ENCODE results near the gene PGR. TPM values are rescaled to one million over a fixed set of nuclear protein-coding genes. Genes with fewer than 3 reads are reported as not detected.

PGR gene
- total RNA-seq, 1 experiment from 2014 or later = not detected

DNA sequence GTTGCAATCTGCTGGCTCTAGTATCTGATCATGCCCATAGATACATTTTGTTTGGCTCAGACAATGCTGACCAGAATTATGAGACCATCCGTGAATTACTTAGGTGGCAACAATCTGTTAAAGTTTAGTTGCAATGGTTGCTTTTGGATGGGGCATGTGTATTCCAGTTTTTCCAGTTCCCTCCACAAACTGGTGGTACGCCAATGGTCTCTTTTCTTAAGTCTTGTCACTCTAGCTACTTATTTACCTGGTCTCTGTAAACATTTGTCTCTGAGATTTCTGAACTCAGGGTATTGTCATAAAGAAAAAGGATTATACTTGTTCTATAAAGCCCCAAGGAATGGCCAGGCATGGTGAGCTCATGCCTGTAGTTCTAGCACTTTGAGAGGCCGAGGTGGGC is 65.9 kb downstream of the PGR start:
- in situ Hi-C loops (cut with HindIII; ENCODE audit: low pct_unique_long_range_greater_than_20kb, low sequenced_read_pairs) = no loop called here
- intact Hi-C loops (cut with micrococcal nuclease; ENCODE audit: unreplicated experiment) = no loop called here

GRCh38 chr11:101061606-101062005 is 68.0 kb downstream of the PGR start:
- BruUV-seq (replicated peaks) = no TSS peak
- H3K4me3 ChIP-seq (ENCODE audit: low read depth in 2 of 2, low read length in 2 of 2) = no peak overlapping the region
- H3K27me3 ChIP-seq (ENCODE audit: control insufficient read depth, insufficient read depth, low read length) = no peaks in the 10 kb centered on the region
- DNase-seq (ENCODE audit: low read depth, low spot score) (no peak), ATAC-seq (no peak)
- no peak overlapping the region for H3K27ac ChIP-seq (ENCODE audit: low read length)
- no peaks in the 10 kb centered on the region for H3K36me3 ChIP-seq (ENCODE audit: control insufficient read depth, insufficient read depth, low read length)
- in situ Hi-C loops (cut with HindIII; ENCODE audit: low pct_unique_long_range_greater_than_20kb, low sequenced_read_pairs) (no loop called here), intact Hi-C loops (cut with micrococcal nuclease; ENCODE audit: unreplicated experiment) (no loop called here)
- H3K4me1 ChIP-seq (ENCODE audit: control insufficient read depth, insufficient read depth, low read length) = no peaks in the 10 kb centered on the region
- H3K9me3 ChIP-seq (ENCODE audit: control insufficient read depth, insufficient read depth, low read depth, low read length) = no peaks in the 10 kb centered on the region
- CTCF ChIA-PET = no interaction called here
- TF ChIP-seq SIN3A (IDR thresholded peaks at IDR 0.05; ENCODE audit: borderline replicate concordance, insufficient read depth, low read depth, low read length) (no peak), TCF7L2 (IDR thresholded peaks at IDR 0.05; ENCODE audit: low read depth, low read length) (no peak), POLR2AphosphoS5 (IDR thresholded peaks at IDR 0.05; ENCODE audit: low read depth, low read length) (no peak)
- POLR2A ChIA-PET = no interaction called here

More for the DNA sequence above, 65.9 kb downstream of the PGR start:
- Histone ChIP-seq H3K36me3 (ENCODE audit: control insufficient read depth, insufficient read depth, low read length) (no peaks in the 10 kb centered on the region), H3K27me3 (ENCODE audit: control insufficient read depth, insufficient read depth, low read length) (no peaks in the 10 kb centered on the region), H3K9me3 (ENCODE audit: control insufficient read depth, insufficient read depth, low read depth, low read length) (no peaks in the 10 kb centered on the region), H3K4me1 (ENCODE audit: control insufficient read depth, insufficient read depth, low read length) (no peaks in the 10 kb centered on the region), H3K4me3 (ENCODE audit: low read depth in 2 of 2, low read length in 2 of 2) (no peak overlapping the region), H3K27ac (ENCODE audit: low read length) (no peak overlapping the region)
- BruUV-seq (replicated peaks) = no TSS peak
- ATAC-seq (no peak), DNase-seq (ENCODE audit: low read depth, low spot score) (no peak)
- TF ChIP-seq, protein P1, sequence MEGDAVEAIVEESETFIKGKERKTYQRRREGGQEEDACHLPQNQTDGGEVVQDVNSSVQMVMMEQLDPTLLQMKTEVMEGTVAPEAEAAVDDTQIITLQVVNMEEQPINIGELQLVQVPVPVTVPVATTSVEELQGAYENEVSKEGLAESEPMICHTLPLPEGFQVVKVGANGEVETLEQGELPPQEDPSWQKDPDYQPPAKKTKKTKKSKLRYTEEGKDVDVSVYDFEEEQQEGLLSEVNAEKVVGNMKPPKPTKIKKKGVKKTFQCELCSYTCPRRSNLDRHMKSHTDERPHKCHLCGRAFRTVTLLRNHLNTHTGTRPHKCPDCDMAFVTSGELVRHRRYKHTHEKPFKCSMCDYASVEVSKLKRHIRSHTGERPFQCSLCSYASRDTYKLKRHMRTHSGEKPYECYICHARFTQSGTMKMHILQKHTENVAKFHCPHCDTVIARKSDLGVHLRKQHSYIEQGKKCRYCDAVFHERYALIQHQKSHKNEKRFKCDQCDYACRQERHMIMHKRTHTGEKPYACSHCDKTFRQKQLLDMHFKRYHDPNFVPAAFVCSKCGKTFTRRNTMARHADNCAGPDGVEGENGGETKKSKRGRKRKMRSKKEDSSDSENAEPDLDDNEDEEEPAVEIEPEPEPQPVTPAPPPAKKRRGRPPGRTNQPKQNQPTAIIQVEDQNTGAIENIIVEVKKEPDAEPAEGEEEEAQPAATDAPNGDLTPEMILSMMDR (IDR thresholded peaks at IDR 0.05) = no peak
- TF ChIP-seq, protein P2, sequence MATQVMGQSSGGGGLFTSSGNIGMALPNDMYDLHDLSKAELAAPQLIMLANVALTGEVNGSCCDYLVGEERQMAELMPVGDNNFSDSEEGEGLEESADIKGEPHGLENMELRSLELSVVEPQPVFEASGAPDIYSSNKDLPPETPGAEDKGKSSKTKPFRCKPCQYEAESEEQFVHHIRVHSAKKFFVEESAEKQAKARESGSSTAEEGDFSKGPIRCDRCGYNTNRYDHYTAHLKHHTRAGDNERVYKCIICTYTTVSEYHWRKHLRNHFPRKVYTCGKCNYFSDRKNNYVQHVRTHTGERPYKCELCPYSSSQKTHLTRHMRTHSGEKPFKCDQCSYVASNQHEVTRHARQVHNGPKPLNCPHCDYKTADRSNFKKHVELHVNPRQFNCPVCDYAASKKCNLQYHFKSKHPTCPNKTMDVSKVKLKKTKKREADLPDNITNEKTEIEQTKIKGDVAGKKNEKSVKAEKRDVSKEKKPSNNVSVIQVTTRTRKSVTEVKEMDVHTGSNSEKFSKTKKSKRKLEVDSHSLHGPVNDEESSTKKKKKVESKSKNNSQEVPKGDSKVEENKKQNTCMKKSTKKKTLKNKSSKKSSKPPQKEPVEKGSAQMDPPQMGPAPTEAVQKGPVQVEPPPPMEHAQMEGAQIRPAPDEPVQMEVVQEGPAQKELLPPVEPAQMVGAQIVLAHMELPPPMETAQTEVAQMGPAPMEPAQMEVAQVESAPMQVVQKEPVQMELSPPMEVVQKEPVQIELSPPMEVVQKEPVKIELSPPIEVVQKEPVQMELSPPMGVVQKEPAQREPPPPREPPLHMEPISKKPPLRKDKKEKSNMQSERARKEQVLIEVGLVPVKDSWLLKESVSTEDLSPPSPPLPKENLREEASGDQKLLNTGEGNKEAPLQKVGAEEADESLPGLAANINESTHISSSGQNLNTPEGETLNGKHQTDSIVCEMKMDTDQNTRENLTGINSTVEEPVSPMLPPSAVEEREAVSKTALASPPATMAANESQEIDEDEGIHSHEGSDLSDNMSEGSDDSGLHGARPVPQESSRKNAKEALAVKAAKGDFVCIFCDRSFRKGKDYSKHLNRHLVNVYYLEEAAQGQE (IDR thresholded peaks at IDR 0.05; ENCODE audit: insufficient read depth in 1 of 2, low read depth in 2 of 2, low read length in 1 of 2) = no peak
- TF ChIP-seq TCF7L2 (IDR thresholded peaks at IDR 0.05; ENCODE audit: low read depth, low read length) (no peak), SIN3A (IDR thresholded peaks at IDR 0.05; ENCODE audit: borderline replicate concordance, insufficient read depth, low read depth, low read length) (no peak), POLR2AphosphoS5 (IDR thresholded peaks at IDR 0.05; ENCODE audit: low read depth, low read length) (no peak)
- POLR2A ChIA-PET = no interaction called here
- CTCF ChIA-PET = interaction anchor here (0.7 kb wide), 1 partner anchor 66 kb away, joined by 3 read pairs; the partner anchor contains the start of gene PGR

GRCh38 chr11:101059331-101059730 is 70.3 kb downstream of the PGR start:
- no peak for DNase-seq (ENCODE audit: low read depth, low spot score)
- ATAC-seq = no peak
- Histone ChIP-seq H3K36me3 (ENCODE audit: control insufficient read depth, insufficient read depth, low read length) (no peaks in the 10 kb centered on the region), H3K9me3 (ENCODE audit: control insufficient read depth, insufficient read depth, low read depth, low read length) (no peaks in the 10 kb centered on the region), H3K4me1 (ENCODE audit: control insufficient read depth, insufficient read depth, low read length) (no peaks in the 10 kb centered on the region), H3K27me3 (ENCODE audit: control insufficient read depth, insufficient read depth, low read length) (no peaks in the 10 kb centered on the region), H3K4me3 (ENCODE audit: low read depth in 2 of 2, low read length in 2 of 2) (no peak overlapping the region), H3K27ac (ENCODE audit: low read length) (no peak overlapping the region)
- no TSS peak for BruUV-seq (replicated peaks)
- ChIA-PET CTCF (no interaction called here), POLR2A (no interaction called here)
- intact Hi-C loops (cut with micrococcal nuclease; ENCODE audit: unreplicated experiment) = no loop called here
- in situ Hi-C loops (cut with HindIII; ENCODE audit: low pct_unique_long_range_greater_than_20kb, low sequenced_read_pairs) = no loop called here
- TF ChIP-seq TCF7L2 (IDR thresholded peaks at IDR 0.05; ENCODE audit: low read depth, low read length) = no peak
- TF ChIP-seq, protein P1 (IDR thresholded peaks at IDR 0.05) = no peak
- TF ChIP-seq POLR2AphosphoS5 (IDR thresholded peaks at IDR 0.05; ENCODE audit: low read depth, low read length) = no peak
- TF ChIP-seq, protein P2 (IDR thresholded peaks at IDR 0.05; ENCODE audit: insufficient read depth in 1 of 2, low read depth in 2 of 2, low read length in 1 of 2) = no peak
- no peak for TF ChIP-seq SIN3A (IDR thresholded peaks at IDR 0.05; ENCODE audit: borderline replicate concordance, insufficient read depth, low read depth, low read length)

All from Panc1 (cell line).